VCaP (cell line): ENCODE results near the gene NUTM1.
A peak's percentile ranks its signal among the peaks of the same experiment; 100 is the strongest.

Experiments
- H3K27ac ChIP-seq: fragments of 450-650 bp; 2 replicates; pipeline ENCODE4 v1.5.1; 2017
- CTCF ChIP-seq: fragments of 450-650 bp; conservative IDR thresholded peaks from 2 replicates; pipeline ENCODE4 v1.5.1; 2017; ENCODE audit warnings: mild to moderate bottlenecking, moderate library complexity

Gene NUTM1

GRCh38 chr15:34331809-34332208 lies 11.3 kb upstream of the NUTM1 start:
- no peak overlapping the region for H3K27ac ChIP-seq

GRCh38 chr15:34332553-34333120 lies 10.5 kb upstream of the NUTM1 start:
- no peak for TF ChIP-seq CTCF
- no peak overlapping the region for H3K27ac ChIP-seq

More at GRCh38 chr15:34331809-34332208, 11.3 kb upstream of the NUTM1 start:
- no peak for TF ChIP-seq CTCF

GRCh38 chr15:34334672-34335071 lies 8.4 kb upstream of the NUTM1 start:
- no peak overlapping the region for H3K27ac ChIP-seq
- no peak for TF ChIP-seq CTCF

GRCh38 chr15:34335176-34336032 lies 7.7 kb upstream of the NUTM1 start:
- H3K27ac ChIP-seq = no peak overlapping the region
- no peak for TF ChIP-seq CTCF

- no peak for TF ChIP-seq CTCF
- H3K27ac ChIP-seq = peak overlapping the region; percentile 78; the same call in 1 of the 2 replicates
Measured at GRCh38 chr15:34336231-34336990, 6.7 kb upstream of the NUTM1 start.

GRCh38 chr15:34336991-34337556 lies 6.0 kb upstream of the NUTM1 start:
- TF ChIP-seq CTCF = no peak
- peak overlapping the region; percentile 78 for H3K27ac ChIP-seq
